SW480 (cell line): ENCODE measurements around the gene SDF4.
"Not testable (repeated sequence)": the region's sequence is repeated elsewhere in the genome, so short reads cannot be mapped to it uniquely, and the experiment has no call there.

Experiments used
- DNase-seq: peaks from one replicate; pipeline ENCODE4 v3.0.0-alpha.2; 2016; ENCODE audit warnings: low spot score

SDF4 gene

DNA sequence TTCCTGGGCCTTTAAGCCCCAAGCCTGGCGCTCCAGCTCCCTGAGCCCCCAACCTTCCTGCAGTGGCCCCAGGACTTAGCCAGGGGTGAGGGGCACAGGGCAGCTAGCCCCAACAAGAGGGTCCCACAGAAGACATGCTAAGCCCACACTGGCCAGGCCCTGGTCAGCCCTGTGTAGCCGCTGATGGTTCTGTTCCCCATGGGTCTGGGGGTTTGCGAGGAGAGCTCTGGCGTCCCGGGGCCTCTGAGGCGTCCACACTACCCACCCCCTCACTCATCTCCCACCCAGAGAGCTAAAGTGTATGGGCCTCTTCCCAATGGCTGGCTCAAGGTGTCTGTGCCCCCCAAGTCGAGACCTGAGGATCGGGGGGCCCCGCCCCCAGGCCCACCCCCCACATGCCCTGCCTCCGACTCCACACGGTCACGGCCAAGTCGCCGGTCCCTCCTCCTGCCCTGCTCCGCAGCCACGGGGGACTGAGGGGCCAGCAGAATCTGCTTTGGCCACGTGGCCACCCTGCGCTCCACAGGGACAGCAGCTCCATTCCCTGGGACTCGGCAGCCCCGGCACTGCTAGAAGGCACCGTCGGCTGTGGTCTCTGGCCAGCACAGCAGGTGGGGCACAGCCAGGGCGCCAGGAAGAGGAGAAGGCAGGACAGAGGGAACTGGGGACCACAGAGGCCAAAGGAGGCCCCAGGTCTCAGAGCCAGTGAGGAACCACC lies 33.2 kb downstream of the SDF4 start:
- DNase-seq, result peak; percentile 22

DNA sequence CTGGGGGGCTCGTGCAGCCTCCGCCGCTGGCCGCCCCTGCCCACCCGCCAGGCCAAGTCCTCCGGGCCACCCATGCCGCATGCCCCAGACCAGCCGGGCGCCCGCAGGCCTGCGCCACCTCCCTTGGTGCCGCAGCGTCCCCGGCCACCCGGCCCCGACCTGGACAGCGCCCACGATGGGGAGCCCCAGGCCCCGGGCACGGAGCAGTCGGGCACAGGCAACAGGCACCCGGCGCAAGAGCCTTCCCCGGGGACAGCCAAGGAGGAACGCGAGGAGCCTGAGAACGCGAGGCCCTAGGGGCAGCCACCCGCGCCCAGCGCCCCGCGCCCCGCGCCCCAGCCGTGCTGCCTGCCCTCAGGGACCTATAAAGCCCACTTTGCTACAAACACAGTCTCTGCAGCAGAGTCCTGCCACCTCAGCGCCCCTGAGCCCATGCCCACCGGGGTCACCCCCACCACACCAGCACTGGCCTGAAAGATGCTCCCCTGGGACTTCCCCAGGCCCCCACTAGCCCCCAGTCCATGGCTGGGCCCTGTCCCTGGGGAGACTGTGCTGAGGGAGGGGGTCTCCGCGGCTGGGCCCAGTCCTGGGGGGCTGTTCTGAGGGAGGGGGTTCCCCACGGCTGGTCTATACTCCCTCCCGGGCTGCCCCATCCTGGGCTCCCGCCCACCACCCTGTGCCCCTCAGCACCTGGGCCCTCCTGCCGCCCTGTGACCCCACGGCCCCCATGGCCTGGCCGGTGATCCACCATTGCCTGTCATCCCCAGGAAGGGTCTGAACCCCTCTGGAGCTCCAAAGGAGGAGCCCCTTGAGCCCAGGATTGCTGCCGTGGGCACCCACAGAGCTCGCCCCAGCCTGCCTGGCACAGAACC lies 34.0 kb downstream of the SDF4 start:
- no peak for DNase-seq

DNA sequence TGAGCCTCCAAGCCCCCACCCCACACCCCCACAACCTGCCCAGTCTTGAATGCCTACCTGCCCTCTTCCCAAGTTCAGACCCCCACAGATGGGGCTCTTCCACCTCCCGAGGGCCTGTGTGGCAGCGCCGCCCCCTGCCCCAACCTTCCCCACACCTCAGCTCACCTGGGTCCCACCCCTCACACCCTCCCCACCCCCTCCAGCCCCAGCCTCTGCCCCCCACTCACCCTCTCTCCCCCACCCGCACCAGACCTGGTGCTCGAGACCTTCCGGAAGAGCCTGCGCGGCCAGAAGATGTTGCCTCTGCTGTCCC lies 34.7 kb downstream of the SDF4 start:
- no peak for DNase-seq

GRCh38 chr1:1196431-1197187 lies 35.2 kb downstream of the SDF4 start:
- DNase-seq, result no peak

GRCh38 chr1:1195726-1196125 lies 36.1 kb downstream of the SDF4 start:
- DNase-seq, result not testable (repeated sequence)

DNA sequence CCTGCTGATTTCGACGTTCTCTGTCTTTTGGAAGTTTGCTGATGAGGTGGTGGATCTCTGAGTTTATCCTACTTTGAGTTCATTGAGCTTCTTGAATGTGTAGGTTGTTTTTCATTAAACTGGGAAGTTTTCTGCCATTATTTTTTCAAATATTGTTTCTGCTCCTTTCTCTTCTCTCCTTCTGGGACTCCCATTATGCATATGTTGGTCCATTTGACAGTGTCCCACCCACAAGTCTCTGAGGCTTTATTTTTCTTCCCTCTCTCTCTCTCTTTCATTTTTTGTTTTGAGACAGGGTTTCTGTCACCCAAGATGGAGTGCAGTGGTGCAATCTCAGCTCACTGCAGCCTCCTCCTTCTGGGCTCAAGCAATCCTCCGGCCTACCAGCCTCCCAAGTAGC lies 37.1 kb downstream of the SDF4 start:
- DNase-seq, result no peak

DNA sequence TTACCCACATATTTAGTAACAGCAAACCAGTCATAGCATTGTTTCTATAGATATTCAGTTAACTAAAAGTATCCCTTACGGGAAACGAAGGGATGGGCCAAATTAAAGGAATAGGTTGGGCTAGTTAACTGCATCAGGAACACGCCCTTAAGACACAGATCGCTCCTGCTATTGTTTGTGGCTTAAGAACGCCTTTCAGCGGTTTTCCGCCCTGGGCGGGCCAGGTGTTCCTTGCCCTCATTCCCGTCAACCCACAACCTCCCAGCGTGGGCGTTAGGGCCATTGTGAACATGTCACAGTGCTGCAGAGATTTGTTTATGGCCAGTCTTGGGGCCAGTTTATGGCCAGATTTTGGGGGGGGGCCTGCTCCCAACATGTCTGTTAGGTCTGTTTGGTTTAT lies 40.1 kb downstream of the SDF4 start:
- no peak for DNase-seq

GRCh38 chr1:1189111-1189510 lies 42.7 kb downstream of the SDF4 start:
- DNase-seq, result no peak

GRCh38 chr1:1187938-1188337 lies 43.9 kb downstream of the SDF4 start:
- no peak for DNase-seq

DNA sequence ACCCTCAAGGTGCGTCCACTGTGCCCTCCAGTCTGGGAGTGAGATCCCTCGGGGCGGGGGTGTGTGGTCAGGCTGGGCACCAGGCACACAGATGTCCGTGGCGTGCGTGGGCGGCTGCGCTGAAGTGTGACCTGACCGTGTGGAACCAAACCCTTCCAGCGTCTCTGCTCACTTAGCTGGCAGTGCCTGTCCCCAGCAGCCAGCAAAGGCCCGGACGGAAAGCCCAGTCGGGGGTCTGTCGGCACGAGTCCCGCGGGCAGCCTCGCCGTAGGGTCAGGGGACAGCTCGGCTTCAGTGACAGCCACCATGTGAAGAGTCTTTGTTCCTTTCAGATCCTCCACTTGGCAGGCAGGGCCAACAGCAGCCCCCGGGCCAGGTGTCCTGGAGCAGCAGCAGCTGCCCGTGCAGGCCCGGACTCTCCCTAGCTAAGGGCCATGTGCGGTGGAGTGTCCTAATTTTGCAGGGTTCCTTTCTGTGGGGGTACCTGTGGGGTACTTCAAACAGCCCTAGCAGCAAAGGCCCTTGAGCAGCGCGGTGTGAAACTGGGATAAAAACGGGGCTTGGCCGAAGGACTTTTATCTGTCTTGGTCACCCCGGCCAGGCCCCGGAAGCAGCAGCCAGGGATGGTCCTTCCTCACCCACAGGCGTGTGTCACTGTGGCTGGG lies 46.6 kb downstream of the SDF4 start:
- no peak for DNase-seq

DNA sequence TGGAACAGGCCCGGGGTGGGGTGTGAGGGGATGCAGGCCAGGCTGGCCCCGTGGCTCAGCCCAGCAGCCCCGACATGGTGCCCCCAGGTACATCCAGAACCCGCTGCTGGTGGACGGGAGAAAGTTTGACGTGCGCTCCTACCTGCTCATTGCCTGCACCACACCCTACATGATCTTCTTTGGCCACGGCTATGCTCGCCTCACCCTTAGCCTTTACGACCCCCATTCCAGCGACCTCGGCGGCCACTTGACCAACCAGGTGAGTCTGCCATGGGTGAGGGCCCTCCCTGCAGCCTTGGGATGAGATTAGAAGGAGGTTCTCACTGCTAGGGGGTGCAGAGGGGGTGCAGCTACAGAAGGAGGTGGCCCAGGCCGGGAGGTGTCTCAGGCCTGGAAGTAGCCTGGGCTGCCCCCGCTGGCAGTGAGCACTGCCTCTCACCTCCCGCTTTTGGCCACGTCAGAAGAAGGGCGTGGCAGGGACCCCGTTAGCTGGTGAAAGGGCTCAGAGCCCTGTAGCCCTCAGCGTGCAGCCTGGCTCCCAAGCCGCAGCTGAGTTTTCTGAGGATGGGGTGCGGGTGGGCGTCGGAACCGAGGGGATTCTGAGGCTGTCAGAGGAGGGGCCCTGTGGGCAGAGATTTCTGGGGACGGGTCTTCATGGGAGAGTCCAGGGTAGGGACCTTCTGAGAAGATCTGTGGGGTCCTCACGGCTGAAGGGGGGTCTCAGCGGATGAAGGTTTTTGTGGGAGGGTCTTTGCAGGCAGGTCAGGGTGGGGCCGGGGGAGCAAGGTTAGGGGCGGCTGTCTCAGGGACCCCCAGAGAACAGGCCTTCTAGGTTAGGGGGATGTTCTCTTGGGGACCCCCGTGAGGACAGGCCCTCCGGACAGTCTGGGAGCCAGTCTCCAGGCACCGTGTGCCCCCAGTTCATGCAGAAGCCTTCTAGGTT lies 47.7 kb downstream of the SDF4 start:
- DNase-seq, result no peak

- no peak for DNase-seq
These were observed 48.5 kb downstream of the SDF4 start for GRCh38 chr1:1183221-1183747.

GRCh38 chr1:1182491-1183220 lies 49.1 kb downstream of the SDF4 start:
- no peak for DNase-seq

DNA sequence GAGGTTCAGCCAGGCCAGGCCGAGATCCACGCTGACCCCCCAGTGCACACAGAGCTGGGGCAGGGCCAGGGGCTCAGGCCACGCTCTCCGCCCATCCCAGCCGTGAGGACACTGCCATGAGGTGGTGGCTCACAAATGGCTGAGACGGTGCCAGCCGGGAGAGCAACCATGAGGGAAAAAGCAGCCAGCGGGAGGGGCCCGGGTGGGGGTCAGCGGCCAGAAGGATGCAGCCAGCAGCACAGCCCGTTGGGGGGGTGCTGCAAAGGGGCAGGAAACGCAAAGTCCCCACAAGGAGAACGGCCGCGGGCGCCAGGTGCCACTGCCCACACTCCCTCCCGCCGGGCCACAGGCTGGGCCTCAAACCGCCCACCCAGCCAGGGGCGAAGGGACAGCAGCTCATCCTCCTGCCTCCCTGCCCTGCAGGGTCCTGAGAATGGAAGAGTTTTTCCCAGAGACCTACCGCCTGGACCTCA lies 49.8 kb downstream of the SDF4 start:
- no peak for DNase-seq

GRCh38 chr1:1181129-1181937 lies 50.5 kb downstream of the SDF4 start:
- no peak for DNase-seq

DNA sequence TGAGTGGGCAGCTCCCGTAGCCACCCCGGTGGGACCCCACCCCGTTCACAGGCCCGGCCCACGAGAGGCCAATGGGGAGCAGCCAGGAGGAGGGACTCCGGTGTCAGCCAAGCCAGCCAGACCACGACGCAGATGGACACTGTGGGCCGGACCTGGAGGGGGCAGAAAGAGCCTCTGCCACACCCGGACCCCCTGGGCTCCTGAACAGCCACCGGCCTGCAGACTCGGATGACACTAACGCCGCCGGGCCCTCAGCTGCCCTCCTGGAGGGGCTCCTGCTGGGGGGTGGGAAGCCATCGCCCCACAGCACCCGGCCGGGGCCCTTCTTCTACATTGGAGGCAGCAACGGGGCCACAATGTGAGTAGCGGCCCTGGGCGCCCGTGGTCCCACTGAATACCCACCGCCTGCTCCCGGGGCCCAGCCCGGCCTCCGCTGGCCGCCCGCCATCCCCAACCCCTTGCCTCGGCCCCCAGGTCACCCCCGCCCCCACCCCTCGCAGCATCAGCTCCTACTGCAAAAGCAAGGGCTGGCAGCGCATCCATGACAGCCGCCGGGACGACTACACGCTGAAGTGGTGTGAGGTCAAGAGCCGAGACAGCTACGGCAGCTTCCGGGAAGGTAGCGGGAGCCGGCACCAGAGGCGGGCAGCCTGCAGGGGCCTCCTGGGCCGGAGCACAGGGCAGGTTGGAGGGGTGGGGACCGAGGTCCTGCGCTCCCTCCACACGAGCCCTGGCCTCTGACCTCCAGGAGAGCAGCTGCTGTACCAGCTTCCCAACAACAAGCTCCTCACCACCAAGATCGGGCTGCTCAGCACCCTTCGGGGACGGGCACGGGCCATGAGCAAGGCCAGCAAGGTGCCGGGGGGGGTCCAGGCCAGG lies 51.6 kb downstream of the SDF4 start:
- no peak for DNase-seq

DNA sequence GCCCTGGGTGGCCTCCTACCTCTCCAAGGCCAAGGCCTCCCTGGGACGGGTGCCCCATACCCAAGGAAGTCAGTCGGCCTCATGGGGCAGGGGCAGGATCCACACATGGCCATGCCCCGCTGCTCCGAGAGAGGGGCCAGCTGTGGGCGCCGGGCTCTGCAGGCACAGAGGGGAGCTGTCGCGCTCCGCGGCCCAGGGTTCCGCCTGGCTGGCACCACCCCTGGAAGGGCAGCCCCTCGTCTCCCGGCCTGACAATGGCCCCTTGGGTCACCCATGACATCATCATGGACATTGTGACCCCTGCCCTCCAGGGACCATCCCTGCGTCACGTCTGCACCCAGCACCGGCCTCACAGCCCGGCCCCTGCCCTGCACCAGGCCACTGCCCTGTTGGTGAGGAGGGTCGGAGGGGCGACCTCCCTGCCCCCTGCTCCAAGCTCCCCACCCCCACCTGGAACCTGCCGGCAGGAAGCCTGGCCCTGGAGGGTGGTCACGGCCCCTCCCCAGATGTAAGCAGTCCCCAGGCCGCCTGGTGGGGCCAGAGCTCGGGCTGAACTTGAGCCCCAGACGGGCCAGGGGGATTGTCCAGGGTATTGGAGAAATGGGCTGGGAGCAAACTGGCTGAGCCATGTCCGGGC lies 52.3 kb downstream of the SDF4 start:
- DNase-seq, result no peak
